GM12892 (cell line): ENCODE measurements around the gene ZNF688.

ENCODE experiments used
- POLR2A ChIP-seq: IDR thresholded peaks from 2 replicates; pipeline ENCODE4 v1.6.1; 2011; ENCODE audit warnings: low read depth, low read length, control low read depth
- POLR2AphosphoS5 ChIP-seq: IDR thresholded peaks from 2 replicates; pipeline ENCODE4 v1.6.1; 2011; ENCODE audit warnings: low read depth, low read length, control low read depth
- TAF1 ChIP-seq: IDR thresholded peaks from 2 replicates; pipeline ENCODE4 v1.6.1; 2011; ENCODE audit warnings: low read depth, mild to moderate bottlenecking, control low read depth, low read length, borderline replicate concordance

DNA sequence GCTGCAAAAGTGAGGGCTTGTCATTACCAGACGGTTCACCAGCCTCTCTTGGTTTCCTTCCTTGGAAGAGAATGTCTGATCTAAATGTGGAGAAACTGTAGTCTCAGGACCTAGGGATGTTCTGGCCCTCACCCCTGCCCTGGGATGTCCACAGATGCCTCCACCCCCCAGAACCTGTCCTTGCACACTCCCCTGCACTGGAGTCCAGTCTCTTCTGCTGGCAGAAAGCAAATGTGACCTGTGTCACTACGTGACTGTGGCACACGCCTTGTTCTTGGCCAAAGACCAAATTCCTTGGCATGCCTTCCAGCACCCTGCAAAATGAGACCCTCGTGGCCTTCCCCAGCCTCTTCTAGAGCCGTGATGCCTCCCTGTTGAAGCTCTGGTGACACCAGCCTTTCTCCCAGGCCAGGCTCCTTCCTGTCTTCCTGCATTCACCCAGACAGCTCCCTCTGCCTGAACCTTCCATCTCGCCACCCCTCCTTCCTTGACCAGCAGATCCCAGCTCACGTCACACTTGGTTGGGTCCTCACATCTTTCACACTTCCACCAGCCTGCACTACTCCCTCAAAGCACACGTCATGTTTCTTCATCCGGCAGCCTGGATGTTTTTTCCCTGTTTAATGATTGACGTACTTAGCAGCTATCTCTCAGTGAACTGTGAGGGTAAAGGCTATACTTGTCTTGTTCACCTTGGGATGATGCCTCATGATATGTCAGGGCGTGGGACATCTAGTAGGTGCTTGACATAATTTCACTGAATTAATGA, 49.5 kb downstream of the ZNF688 start:
- no peak for TF ChIP-seq POLR2A
- TF ChIP-seq POLR2AphosphoS5: no peak
- no peak for TF ChIP-seq TAF1
